ENCODE results near the gene ZNF581. TPM values are rescaled to one million over a fixed set of nuclear protein-coding genes. Genes with fewer than 3 reads are reported as not detected.

ZNF581 gene
- total and polyA plus RNA-seq, 4 donors: 2.1 to 7.3 (median 5.2) TPM

GRCh38 chr19:55674459-55674840, 31.0 kb downstream of the ZNF581 start (continued):
- TF ChIP-seq, protein P1, sequence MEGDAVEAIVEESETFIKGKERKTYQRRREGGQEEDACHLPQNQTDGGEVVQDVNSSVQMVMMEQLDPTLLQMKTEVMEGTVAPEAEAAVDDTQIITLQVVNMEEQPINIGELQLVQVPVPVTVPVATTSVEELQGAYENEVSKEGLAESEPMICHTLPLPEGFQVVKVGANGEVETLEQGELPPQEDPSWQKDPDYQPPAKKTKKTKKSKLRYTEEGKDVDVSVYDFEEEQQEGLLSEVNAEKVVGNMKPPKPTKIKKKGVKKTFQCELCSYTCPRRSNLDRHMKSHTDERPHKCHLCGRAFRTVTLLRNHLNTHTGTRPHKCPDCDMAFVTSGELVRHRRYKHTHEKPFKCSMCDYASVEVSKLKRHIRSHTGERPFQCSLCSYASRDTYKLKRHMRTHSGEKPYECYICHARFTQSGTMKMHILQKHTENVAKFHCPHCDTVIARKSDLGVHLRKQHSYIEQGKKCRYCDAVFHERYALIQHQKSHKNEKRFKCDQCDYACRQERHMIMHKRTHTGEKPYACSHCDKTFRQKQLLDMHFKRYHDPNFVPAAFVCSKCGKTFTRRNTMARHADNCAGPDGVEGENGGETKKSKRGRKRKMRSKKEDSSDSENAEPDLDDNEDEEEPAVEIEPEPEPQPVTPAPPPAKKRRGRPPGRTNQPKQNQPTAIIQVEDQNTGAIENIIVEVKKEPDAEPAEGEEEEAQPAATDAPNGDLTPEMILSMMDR (IDR thresholded peaks at IDR 0.05; ENCODE audit: low read depth, low read length, missing input control): no peak
- TF ChIP-seq RAD21 (IDR thresholded peaks at IDR 0.05): no peak
- no peak for TF ChIP-seq HNF4G (IDR thresholded peaks at IDR 0.05)
- no peak for TF ChIP-seq GABPA (IDR thresholded peaks at IDR 0.05 in 1 of 2, conservative IDR thresholded peaks at IDR 0.05 in 1 of 2)
- TF ChIP-seq SP1 (IDR thresholded peaks at IDR 0.05): no peak
- TF ChIP-seq NR2F2 (IDR thresholded peaks at IDR 0.05): no peak
- TF ChIP-seq MAX (IDR thresholded peaks at IDR 0.05): no peak

DNA sequence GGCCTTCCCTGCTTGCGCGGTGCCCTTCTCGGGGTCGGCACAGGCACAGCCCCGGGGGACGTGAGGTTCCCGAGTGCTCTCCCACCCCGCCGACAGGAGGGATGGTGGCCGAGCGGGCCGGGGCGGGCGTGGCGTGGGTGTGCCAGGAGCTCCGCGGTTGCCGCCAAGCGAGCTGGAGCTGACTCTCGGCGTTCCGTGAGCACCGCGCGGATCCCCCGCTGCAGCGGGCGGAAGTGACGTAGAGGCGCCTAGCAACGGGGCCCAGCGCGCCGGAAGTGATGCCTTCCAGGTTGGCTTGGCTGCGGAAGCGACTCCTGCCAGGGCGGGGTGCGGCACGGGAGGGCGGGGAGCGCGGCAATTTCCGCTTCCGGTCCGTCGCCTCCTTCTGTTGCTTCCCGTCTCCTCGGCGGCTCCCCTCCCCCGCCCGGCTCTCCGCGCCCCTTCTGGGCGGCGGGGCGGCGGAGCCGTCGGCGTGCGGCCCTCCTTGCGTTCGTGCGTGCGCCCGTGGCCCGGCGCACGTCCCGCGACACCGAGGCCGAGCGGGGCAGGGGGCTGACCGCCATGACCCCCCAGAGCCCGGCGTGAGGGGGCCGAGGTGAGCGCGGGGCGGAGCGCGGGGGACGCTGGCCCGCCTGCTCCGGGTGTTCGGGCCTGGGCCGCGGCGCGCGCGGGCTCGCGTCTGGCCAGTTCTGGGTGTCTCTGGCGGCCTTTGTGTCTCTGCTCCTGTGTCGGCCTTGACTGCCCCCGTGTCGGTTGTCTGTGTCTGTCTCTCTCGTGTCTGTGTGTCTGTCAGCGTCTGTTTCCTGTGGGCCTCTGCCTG, 31.6 kb downstream of the ZNF581 start, which contains the start of gene EPN1:
EPN1 (plus strand) TSS at position 386 of the 820 bp plus-strand sequence. CDS start 3,402 bp downstream, outside the sequence.
- WGBS: under 1% methylated on average over 101 of the region's 101 CpGs
- Histone ChIP-seq H3K4me1 (ENCODE audit: control insufficient read depth in 4 of 4, insufficient read depth in 4 of 4, low read length in 3 of 4) (peaks cover 7 to 64% (median 56%) of the 10 kb centered on the region in 4 donors), H3K36me3 (ENCODE audit: control insufficient read depth in 4 of 4, insufficient read depth in 3 of 4, low read depth in 1 of 4, low read length in 3 of 4) (peaks cover 6 to 29% (median 13%) of the 10 kb centered on the region in 4 donors)

More for the DNA sequence above, 31.6 kb downstream of the ZNF581 start, which contains the start of gene EPN1:
- TF ChIP-seq YY1 (IDR thresholded peaks at IDR 0.05) (no peak), RXRA (IDR thresholded peaks at IDR 0.05) (no peak), RAD21 (IDR thresholded peaks at IDR 0.05) (no peak), SP1 (IDR thresholded peaks at IDR 0.05) (peak; percentile 22), REST (IDR thresholded peaks at IDR 0.05) (no peak), HNF4G (IDR thresholded peaks at IDR 0.05) (no peak), EGR1 (IDR thresholded peaks at IDR 0.05; ENCODE audit: low read depth in 2 of 2) (peak in 1 of 2 donors; percentile 72), FOXA1 (IDR thresholded peaks at IDR 0.05) (no peak), GABPA (IDR thresholded peaks at IDR 0.05 in 1 of 2, conservative IDR thresholded peaks at IDR 0.05 in 1 of 2) (peak; percentile 91 to 97), ATF3 (IDR thresholded peaks at IDR 0.05) (no peak), TAF1 (conservative IDR thresholded peaks at IDR 0.05) (no peak)
- TF ChIP-seq, protein P2, sequence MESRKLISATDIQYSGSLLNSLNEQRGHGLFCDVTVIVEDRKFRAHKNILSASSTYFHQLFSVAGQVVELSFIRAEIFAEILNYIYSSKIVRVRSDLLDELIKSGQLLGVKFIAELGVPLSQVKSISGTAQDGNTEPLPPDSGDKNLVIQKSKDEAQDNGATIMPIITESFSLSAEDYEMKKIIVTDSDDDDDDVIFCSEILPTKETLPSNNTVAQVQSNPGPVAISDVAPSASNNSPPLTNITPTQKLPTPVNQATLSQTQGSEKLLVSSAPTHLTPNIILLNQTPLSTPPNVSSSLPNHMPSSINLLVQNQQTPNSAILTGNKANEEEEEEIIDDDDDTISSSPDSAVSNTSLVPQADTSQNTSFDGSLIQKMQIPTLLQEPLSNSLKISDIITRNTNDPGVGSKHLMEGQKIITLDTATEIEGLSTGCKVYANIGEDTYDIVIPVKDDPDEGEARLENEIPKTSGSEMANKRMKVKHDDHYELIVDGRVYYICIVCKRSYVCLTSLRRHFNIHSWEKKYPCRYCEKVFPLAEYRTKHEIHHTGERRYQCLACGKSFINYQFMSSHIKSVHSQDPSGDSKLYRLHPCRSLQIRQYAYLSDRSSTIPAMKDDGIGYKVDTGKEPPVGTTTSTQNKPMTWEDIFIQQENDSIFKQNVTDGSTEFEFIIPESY (IDR thresholded peaks at IDR 0.05): no peak
- H3K27ac ChIP-seq (ENCODE audit: low read depth in 1 of 2, low read length in 2 of 2): peak within 1 kb of the TSS; percentile 80 to 89
- no peaks in the 10 kb centered on the region for H3K27me3 ChIP-seq (ENCODE audit: control insufficient read depth in 4 of 4, insufficient read depth in 4 of 4, low read length in 3 of 4)
- H3K4me3 ChIP-seq (ENCODE audit: low read depth in 1 of 3, low read length in 3 of 3): peak within 1 kb of the TSS; percentile 79 to 99 (median 95)
- H3K9me3 ChIP-seq (ENCODE audit: control insufficient read depth in 4 of 4, low read length in 3 of 4): no peaks in the 10 kb centered on the region
- DNase-seq (ENCODE audit: low spot score): peak; percentile 96
- peak within 1 kb of the TSS; percentile 76 to 95 for H3K9ac ChIP-seq (ENCODE audit: low read depth in 1 of 2, low read length in 2 of 2)

All from liver (tissue), 9 donors.